ENCODE measurements around the gene MEIS1. TPM values are rescaled to one million over a fixed set of nuclear protein-coding genes. Genes with fewer than 3 reads are reported as not detected.

Gene MEIS1
- 12.4 and 18.8 TPM in 2 replicates for total RNA-seq

GRCh38 chr2:66434679-66435548 is at the start of gene MEIS1:
Gene MEIS1 (plus strand): TSS chr2:66435125. CDS start chr2:66435857, 732 bp downstream.

All from thoracic aorta endothelial cell (primary cell).